Stimulated activated CD8-positive, alpha-beta memory T cell treated with anti-CD3 and anti-CD28 coated beads, Interleukin-7, amount 100 ng/mL, for 4 hours (primary cell): Measurements from ENCODE around the gene HOXD9.
A peak's percentile ranks its signal among the peaks of the same experiment; 100 is the strongest.

Source experiments
- DNase-seq, 2 donors: peaks; one replicate each; pipeline ENCODE4 v3.0.0-alpha.2; 2020; ENCODE audit warnings: low read depth in 2 of 2

Gene HOXD9

DNA sequence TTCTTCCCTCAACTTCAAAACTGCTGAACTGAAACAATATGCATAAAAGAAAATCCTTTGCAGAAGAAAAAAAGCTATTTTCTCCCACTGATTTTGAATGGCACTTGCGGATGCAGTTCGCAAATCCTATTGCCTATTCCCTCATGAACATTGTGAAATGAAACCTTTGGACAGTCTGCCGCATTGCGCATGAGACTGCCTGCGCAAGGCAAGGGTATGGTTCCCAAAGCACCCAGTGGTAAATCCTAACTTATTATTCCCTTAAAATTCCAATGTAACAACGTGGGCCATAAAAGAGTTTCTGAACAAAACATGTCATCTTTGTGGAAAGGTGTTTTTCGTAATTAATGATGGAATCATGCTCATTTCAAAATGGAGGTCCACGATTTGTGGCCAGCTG, 15.4 kb downstream of the HOXD9 start:
- no peak for DNase-seq

DNA sequence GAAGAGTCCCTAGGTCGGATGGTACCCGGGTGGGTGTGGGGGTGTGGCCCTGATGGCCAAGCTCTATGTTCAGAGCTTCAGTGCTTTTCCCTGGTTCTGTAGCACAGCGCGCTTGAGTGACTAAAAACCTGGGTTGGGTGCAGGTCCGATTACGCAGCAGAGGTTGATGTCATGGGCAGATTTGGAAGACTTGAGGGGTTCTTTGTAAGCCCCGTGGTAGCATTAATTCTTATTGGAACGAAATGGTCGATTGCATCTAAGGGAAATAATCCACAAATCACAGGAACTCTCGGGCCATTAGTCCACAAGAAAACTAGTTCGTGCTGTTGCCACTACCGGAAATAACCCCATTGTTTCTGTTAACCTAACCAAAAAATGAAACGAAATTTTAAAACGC, 16.0 kb downstream of the HOXD9 start:
- no peak for DNase-seq

DNA sequence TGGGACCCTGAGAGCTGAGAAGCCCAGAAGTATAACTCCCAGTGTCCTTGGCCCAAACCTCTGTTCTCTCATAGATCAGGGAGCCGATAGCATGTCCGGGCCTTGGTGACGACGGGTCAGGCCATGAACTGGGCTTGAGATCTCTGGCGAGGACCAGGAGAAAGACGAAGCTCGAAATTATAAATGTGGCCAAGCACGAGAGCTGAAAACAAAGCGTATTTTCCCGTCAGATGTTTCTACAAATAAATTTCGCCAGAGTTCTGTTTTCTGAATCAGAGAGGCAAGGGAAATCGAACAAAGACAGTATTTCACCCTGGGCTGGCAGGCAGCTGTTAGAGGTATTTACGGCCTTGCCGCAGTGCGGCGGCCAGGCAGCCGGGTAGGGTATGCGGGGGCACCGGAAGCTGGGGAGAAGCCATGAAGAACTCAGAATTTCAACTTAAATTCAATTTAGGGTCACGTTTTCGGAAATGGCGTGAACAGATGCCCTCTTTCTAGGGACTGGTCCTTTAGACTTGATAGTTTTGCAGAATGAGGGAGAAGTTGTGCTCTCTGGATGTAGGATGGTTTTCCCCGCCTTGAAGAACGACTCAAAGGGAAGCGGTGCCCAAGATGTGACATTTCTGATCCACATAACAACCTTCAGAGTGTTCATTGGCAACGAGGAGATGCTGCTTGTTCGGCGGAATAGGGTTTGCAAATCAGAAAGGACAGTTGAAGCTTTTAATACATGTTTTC, 16.6 kb downstream of the HOXD9 start:
- no peak for DNase-seq

DNA sequence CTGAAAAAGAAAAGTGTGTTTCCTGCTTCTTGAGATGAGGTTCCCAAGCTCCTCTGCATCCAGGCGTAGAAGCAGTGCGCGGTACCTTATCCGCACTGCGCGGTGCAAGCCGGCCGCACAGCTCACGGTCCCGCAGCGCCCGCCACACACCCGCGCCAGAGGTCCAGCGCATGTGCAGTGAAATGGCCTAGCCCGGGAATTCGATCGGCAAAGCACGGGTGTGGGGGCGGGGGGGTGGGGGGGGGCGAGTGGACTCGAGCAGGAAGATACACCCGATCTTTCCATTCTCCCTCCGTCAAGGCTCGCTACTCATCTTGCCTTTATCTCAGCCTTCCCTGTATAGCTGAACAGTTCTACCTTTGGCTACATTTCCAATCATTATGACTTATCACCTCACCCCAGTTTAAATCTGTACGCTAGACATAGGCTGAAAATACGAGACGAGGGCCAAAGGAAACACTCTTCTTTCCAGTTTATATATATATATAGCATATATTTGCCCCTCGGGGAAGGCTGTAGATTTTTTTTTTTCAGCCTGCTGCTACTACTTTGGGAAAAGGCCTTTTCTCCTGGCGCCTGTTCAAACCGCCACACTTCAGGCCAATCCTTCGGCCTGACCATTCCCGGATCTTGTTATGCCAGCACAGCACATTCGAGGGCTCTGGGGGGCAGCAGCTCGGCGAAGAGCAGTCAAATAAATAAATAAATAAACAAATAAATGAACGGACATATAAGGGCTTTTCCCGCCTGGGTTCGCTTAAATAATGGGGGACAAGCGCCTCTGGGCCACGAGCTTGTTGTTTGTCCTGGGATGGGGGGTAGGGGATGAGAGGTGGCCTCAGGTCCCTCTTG, 17.4 kb downstream of the HOXD9 start:
- DNase-seq: no peak

DNA sequence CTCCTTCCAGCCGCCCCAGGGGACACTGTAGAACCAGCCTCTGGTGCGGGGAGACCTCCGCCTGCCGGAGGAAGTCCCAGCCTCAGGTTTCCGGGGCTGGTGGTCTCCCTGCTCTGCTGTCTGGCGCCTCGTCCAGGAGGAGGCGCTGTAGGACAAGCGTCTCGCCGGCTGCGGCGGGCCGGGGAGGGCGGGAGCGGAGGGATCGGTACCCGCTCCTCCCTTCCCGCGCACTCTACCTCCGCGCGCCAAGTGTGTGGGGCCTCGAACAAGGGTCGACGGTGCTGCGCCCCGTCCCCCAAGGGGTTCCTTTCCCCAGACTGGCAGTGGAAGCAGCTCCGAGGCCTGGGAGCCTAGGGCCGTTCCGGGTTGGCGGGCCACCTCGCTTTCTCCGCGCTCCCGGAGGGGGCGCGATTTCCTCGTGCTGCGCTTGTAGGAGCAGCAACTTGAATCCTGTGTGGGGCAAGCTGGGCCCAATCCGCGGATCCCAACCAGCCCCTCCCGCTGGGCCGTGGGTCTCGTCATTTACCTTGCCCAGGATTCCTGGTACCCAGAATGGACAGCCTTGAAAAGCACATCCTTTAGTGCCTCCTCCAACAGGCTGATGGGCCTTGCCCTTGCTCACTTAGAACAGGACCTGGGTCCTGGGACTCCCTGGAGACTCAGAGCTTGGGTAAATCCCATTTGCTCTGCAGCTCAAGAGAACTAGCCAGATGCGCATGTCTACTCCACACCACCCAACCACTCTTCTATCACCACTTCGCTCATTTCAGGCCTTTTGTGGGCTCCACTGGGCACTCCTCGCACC, 18.2 kb downstream of the HOXD9 start:
- DNase-seq: peak; percentile 28 to 54

DNA sequence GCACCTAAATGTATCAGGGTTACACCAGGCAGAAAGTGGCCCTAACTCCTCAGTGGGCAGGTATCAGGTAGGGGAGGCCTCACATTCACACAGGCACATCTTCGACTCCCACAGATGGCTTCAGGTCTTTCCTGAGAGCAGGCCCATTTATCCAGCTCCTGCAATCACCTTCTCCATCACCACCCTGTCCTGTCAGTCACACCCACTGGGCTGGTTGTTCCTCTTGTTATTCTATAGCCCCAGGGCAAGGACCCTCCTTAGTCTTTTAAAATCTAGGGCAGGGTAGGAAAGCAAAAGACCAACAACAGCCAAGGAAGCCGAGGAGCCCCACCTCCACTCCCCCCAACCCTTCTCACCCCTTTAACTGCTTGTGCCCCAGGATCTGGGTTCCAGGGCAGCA, 19.8 kb downstream of the HOXD9 start:
- no peak for DNase-seq

DNA sequence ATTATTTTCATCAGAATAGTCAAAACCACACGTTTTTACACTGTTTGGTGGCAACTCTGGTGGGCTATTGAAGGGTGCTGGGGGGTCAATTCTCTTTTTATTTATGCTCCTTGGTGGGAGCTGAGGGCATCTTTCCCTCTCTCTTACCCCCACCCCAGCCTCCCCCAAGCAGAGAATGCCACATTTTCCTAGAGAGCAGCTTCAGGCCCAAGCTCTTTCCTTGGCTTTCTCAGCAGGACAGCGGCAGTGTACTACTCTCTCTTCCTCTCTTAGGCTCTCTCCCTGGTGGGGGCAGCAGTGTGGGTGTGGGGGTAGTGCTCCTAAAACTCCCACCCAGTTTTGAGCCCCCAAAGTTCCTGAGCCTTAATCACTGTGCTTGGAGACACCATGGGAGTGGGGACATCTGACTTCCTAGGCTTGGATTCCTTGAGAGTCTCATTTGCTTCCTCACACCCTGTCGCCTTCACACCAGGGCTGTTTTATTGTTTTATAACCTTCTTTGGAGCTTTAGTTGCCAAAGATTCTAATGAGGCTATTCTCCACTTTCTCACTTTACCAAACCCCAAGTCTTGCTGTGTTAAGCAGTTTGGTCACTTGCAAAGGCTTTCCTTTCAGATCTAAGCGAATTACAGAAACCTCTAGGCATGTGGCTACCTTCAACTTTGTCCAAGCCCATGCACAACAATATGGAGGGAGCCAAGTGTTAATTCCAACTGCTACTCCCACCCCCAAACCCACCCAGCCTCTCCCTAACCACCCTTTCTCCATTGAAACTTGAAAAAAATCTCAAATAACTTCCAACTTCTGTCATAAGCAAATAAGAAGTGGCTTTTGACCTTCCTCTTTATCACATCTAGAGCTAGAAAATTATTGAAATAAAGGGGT, 22.8 kb downstream of the HOXD9 start:
- DNase-seq: no peak

DNA sequence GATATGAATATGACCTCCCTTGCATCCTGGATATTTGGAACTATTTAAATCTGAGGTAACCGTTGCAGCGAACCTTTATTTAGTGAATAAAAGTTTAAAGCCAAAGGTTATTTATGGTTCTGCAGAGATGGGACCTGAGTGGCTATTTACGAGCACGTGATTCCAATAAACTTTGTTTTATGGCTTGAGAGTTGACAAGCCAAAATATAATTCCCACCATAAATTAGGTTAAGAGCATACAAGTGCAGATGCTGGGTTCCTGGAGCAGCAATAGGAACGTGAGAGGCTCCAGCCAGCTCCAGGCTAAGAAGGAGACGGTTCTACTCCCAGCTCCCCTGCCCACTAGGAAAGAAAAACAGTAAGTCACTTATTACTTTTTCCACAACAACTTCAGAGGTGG, 23.6 kb downstream of the HOXD9 start:
- no peak for DNase-seq

DNA sequence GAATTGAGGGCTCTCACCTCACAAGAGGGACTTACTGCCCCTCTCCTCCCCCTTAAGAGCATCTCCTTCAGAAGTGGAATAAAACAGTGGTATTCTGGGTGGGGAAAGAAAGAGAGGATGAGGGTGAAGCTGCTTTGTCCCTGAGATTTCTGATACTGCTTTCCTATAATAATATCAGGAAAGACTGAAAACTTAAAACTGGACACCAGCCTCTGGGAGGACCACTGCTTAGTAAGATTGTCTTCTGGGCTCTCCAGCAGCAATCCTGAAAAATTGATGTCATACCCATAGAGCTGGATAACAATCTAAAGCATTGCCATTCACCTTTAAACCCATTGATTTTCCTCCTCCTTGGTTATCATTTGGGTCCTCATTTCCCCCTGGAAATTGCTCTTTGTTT, 24.1 kb downstream of the HOXD9 start:
- no peak for DNase-seq

DNA sequence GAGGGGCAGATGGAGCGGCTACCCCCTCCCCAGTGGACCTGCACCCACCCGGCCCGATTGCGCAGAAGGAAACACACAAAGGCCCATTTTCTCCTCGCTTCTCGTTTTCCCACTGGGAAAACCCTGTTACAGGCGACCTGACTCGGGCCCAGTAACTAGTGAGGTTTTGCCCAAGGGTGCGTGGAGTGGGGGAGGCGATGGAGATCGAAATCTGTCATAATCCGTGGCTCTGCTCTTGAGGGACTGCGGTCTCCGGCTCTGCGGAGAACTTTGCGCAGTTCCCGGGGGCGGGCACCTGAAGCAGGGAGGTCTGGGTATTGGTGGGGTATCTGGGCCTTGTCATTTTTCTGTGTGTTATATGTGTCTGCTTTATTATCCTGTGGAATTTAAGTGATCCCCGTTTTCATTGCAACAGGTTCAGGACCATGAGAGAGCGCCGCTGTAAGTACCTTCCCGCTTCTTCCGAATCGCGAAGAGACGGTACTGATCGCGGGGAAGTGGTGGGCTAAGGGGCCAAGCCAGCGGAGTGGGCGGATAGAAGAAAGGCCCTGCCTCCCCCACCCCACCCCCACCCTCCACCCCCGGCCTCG, 24.8 kb downstream of the HOXD9 start:
- DNase-seq: no peak

DNA sequence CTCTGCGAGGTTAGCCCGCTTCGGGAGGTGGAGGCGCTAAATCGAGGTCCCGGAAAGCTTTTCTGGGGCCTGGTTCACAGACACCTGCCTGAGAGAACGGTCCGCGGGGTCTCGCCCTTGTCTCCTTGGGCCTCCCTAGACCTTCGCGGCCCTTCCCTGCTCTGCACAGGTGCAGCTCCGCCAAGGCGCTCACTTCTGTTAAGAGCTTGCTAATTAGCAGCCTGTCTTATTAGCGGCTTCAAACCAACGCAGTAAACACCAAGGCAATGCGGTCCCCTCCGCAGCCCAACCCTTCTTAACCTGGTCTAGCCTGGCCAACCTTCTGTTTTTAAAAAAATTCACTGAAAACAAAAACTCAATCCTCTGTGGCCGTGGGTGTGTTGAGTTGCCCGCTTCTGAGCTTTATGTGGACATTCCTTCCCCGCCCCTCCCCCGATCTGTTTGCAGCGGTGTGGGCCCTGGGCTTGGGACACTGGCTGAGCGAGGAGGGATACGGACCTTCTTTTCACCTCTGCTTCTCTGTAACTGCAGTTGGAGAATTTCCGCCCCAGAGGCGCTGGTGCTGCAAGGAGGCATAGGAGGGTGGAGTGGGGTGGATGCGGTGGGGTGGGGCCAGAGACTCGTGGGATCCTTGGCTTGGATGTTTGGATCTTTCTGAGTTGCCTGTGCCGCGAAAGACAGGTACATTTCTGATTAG, 25.4 kb downstream of the HOXD9 start:
- DNase-seq: no peak

DNA sequence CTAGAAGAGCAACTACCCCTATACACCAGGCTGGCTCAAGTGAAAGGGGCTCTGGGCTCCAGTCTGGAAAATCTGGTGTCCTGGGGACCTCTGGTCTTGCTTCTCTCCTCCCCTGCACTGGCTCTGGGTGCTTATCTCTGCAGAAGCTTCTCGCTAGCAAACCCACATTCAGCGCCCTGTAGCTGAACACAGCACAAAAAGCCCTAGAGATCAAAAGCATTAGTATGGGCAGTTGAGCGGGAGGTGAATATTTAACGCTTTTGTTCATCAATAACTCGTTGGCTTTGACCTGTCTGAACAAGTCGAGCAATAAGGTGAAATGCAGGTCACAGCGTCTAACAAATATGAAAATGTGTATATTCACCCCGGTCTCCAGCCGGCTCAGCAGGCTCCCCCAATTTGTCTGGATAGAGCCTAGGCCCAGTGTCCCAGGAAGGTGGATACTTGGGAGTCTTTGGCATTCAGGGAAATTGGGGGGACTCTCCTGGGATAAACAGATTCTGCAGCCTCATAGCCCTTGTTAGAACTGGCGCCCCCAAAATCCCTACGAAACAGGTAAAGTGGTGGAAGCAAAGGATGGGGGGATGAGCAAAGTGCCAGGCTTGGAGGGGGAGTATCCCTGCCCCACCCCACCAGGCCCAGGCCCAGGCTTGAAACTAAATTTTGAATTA, 26.4 kb downstream of the HOXD9 start:
- no peak for DNase-seq

DNA sequence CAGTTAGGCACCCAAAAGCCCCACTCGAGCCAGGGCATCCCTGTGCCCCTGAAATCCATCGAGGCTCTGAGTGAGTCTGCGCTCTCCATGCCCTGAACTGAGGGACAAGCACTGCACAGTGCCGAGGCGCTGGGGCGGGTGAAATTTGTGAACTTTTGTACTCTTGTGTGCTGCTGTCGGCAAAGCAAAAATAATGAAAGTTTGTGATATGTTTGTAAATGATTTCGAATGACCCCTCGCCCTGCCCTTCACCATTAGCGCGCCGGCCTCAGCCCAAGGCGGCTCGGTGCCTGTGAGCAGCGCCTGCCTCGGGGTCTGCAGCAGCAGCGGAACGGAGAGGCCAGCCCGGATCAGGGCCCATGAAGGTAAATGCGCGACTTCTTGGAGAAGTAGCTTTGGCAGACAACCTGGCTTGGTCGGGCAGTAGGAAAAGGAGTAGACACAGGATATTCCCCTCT, 27.0 kb downstream of the HOXD9 start:
- no peak for DNase-seq

DNA sequence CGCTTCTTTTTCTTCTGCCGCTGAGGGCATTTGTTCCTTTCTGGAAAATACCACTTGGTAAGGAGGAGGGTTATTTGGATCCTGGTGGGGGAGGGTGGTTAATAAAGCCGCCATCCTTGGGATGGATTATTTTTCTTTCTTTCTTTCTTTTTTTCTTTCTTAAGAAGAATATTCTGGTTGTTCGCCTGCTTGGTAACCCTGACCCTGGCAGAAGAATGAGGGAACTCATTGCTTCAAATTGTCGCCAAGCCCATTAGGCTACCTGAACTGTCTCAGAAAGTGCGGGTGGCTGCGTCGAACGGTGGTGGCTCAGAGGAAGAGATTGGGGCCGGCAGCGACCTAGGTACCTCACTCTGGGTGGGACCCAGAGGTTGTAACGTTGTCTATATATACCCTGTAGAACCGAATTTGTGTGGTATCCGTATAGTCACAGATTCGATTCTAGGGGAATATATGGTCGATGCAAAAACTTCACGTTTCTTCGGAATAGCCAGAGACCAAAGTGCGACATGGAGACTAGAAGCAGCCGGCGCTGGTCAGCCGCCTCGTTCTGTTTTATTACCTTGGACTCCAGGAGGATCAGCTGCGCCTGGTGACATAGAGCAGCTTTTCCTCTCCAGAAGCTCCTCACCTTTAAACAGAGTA, 27.5 kb downstream of the HOXD9 start:
- DNase-seq: no peak

DNA sequence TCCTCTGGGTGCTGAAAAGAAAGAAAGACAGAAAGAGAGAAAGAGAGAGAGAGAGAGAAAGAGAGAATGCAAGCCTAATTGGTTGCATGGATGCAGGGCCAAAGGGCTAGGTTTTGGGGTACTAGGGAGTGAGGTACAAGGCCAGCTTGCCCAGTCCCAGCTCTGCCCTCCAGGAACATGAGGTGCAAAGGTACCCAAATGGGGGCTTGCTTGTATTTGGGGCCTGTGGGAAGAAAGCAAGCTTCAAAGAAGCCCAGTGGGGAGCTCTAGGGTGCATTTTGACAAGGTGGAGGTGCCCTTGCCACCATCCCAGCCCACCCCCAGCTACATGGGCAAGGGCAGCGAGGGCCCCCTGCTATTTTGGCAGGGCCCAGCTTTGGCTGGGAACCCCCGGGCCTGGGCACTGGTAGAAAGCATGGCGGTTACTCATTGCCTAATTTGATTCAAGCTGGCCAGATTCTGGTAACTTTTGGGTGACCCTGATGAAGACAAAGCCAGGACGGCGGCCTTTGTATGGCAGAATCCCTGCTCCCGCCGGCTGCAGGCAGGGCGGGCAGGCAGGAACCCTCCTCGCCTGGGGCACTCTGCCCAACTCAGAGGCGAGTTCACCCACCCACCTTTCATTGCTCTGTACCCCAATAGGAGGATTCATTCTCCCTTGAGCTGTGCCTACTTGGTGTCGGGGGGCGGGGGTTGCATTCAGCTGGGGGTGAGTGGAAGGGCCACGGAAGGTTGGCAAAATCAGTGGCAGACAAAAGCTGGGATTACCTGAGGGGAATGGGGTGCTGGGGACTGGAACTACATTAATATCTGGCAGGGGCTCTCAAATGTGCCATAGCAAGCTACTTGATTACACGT, 28.3 kb downstream of the HOXD9 start:
- no peak for DNase-seq

DNA sequence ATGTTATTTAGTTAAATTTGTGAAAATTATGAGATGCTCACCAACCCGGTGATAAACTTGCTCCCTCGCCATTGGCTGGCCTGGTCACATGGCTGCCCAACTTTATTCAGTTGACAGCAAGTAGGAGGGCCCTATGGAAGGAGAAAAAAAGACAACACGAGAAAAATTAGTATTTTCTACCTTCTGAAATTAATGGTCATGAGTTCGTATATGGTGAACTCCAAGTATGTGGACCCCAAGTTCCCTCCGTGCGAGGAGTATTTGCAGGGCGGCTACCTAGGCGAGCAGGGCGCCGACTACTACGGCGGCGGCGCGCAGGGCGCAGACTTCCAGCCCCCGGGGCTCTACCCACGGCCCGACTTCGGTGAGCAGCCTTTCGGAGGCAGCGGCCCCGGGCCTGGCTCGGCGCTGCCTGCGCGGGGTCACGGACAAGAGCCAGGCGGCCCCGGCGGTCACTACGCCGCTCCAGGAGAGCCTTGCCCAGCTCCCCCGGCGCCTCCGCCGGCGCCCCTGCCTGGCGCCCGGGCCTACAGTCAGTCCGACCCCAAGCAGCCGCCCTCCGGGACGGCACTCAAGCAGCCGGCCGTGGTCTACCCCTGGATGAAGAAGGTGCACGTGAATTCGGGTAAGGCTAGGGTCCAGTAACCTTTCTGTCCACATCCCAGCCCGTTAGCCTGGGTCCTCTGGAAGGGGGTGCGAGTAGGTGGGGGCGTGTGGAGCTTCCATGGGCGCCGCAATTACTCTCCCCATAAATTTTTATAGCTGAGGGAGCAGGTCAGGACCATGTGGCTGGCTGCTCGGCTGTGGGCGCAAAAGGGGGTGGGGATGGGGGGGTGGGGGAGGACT, 29.1 kb downstream of the HOXD9 start, which contains the start of gene HOXD4:
Gene HOXD4 (plus strand): TSS at position 109 of the 846 bp plus-strand sequence. CDS start 84 bp downstream, at position 193.
- no peak for DNase-seq
